ENCODE data around the gene CX3CL1.

DNA sequence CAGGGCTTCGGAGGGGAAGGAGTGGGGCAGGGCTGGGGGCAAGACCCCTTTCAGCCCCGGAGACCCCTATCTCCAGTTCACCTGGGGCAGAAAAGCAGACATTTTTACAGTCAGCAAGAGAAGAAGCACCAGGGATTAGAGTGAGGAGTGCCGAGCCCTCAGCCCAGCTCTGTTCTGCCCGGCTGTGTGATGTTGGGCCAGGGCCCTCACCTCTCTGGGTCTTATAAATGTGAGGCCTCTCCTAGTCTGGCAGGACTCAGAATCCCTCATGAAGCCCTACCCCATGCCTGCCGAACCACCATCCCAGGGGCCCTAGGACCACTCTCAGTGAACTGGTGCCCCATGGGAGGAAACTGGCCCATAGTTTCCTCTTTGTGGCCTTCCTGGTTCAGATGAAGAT lies 12.8 kb downstream of the CX3CL1 start:
- TF ChIP-seq CTCF (IDR thresholded peaks at IDR 0.05; ENCODE audit: poor library complexity, severe bottlenecking) (no peak), EP300 (conservative IDR thresholded peaks at IDR 0.05; ENCODE audit: poor library complexity, severe bottlenecking) (no peak), RAD21 (conservative IDR thresholded peaks at IDR 0.05) (no peak)

Measured in neural cell (in vitro differentiated cells).